Activated B cell treated with CpG ODN at 0.5 μM for 24 hours (primary cell): ENCODE data around the gene MBD3. TPM values are rescaled to one million over a fixed set of nuclear protein-coding genes. Genes with fewer than 3 reads are reported as not detected.

ENCODE experiments used
- ATAC-seq: fragments of 200-7000 bp; cut with Tn5 transposase; one replicate; pipeline ENCODE4 v1.10.0; 2021; ENCODE audit warnings: low read depth, mild to moderate bottlenecking, moderate library complexity
- CTCF ChIA-PET: fragments of 350-600 bp; sonication (Branson Sonifier 250); formaldehyde crosslinking; loops from one replicate; lab custom pipeline; 2021; ENCODE audit warnings: antibody characterized with exemption; lab: Charles Lee
- POLR2A ChIA-PET: fragments of 350-600 bp; sonication (Branson Sonifier 250); formaldehyde crosslinking; loops from one replicate; lab custom pipeline; 2021; ENCODE audit warnings: antibody characterized with exemption; lab: Charles Lee
- DNase-seq: peaks from one replicate; pipeline ENCODE4 v3.0.0; 2022
- H3K27ac Mint-ChIP-seq: one replicate; pipeline ENCODE4 v1.8.0; 2020; ENCODE audit warnings: mixed read lengths
- H3K27me3 Mint-ChIP-seq: one replicate; pipeline ENCODE4 v1.8.0; 2021; ENCODE audit warnings: mixed read lengths
- H3K36me3 Mint-ChIP-seq: one replicate; pipeline ENCODE4 v1.8.0; 2021; ENCODE audit warnings: low read depth, mixed read lengths
- H3K4me1 Mint-ChIP-seq: one replicate; pipeline ENCODE4 v1.8.0; 2021; ENCODE audit warnings: mixed read lengths
- H3K4me3 Mint-ChIP-seq: one replicate; pipeline ENCODE4 v1.8.0; 2020; ENCODE audit warnings: mild to moderate bottlenecking, mixed read lengths
- H3K9me3 Mint-ChIP-seq: one replicate; pipeline ENCODE4 v1.8.0; 2020; ENCODE audit warnings: mixed read lengths
- CTCF ChIP-seq: fragments of 200-600 bp; IDR thresholded peaks from one replicate; pipeline ENCODE4 v1.8.0; 2022; ENCODE audit warnings: antibody characterized with exemption, mild to moderate bottlenecking
- intact Hi-C: fragments of 100-400 bp; cut with micrococcal nuclease; formaldehyde crosslinking; loops from one replicate; pipeline ENCODE4 v1.15.1; 2024
- total RNA-seq: library from RNA; stranded (reverse); gene quantifications from 2 replicates; pipeline ENCODE4 v1.2.3, GENCODE V29; 2022

Gene MBD3
- total RNA-seq, 1 donor from 2014 or later: 96.9 TPM

GRCh38 chr19:1566392-1567115, 26.1 kb downstream of the MBD3 start:
- intact Hi-C loops: no loop called here
- DNase-seq (no peak), ATAC-seq (no peak)
- ChIA-PET CTCF (no interaction called here), POLR2A (no interaction called here)
- no peaks in the 10 kb centered on the region for H3K27me3 Mint-ChIP-seq
- H3K4me3 Mint-ChIP-seq: no peak overlapping the region
- no peak for TF ChIP-seq CTCF
- H3K36me3 Mint-ChIP-seq: no peaks in the 10 kb centered on the region
- peaks cover 5% of the 10 kb centered on the region for H3K4me1 Mint-ChIP-seq
- no peaks in the 10 kb centered on the region for H3K9me3 Mint-ChIP-seq
- no peak overlapping the region for H3K27ac Mint-ChIP-seq

GRCh38 chr19:1563251-1563650, 29.4 kb downstream of the MBD3 start:
- H3K4me1 Mint-ChIP-seq: no peaks in the 10 kb centered on the region
- ChIA-PET CTCF (no interaction called here), POLR2A (interaction anchor here (0.6 kb wide), 1 partner anchor 402 kb away, joined by 3 read pairs; no protein-coding TSS in a partner anchor)
- H3K9me3 Mint-ChIP-seq: no peaks in the 10 kb centered on the region
- no peaks in the 10 kb centered on the region for H3K36me3 Mint-ChIP-seq
- intact Hi-C loops: no loop called here
- no peaks in the 10 kb centered on the region for H3K27me3 Mint-ChIP-seq
- no peak overlapping the region for H3K4me3 Mint-ChIP-seq
- no peak for ATAC-seq
- no peak overlapping the region for H3K27ac Mint-ChIP-seq
- no peak for DNase-seq
- no peak for TF ChIP-seq CTCF

- Mint-ChIP-seq H3K9me3 (no peaks in the 10 kb centered on the region), H3K4me3 (no peak overlapping the region), H3K36me3 (no peaks in the 10 kb centered on the region), H3K27ac (no peak overlapping the region), H3K27me3 (no peaks in the 10 kb centered on the region), H3K4me1 (no peaks in the 10 kb centered on the region)
- ATAC-seq: no peak
- no peak for TF ChIP-seq CTCF
- intact Hi-C loops: no loop called here
- DNase-seq: no peak
- ChIA-PET CTCF (no interaction called here), POLR2A (no interaction called here)
Observed at GRCh38 chr19:1561236-1561842, 31.3 kb downstream of the MBD3 start.

GRCh38 chr19:1560286-1560882, 32.3 kb downstream of the MBD3 start:
- intact Hi-C loops: no loop called here
- ChIA-PET POLR2A (no interaction called here), CTCF (no interaction called here)
- no peak for TF ChIP-seq CTCF
- Mint-ChIP-seq H3K27me3 (no peaks in the 10 kb centered on the region), H3K36me3 (no peaks in the 10 kb centered on the region), H3K4me3 (no peak overlapping the region), H3K4me1 (no peaks in the 10 kb centered on the region), H3K27ac (no peak overlapping the region), H3K9me3 (no peaks in the 10 kb centered on the region)
- no peak for DNase-seq
- no peak for ATAC-seq

- ATAC-seq (no peak), DNase-seq (no peak)
- no peaks in the 10 kb centered on the region for H3K9me3 Mint-ChIP-seq
- no peaks in the 10 kb centered on the region for H3K4me1 Mint-ChIP-seq
- ChIA-PET CTCF (no interaction called here), POLR2A (no interaction called here)
- intact Hi-C loops: no loop called here
- no peak overlapping the region for H3K27ac Mint-ChIP-seq
- H3K4me3 Mint-ChIP-seq: no peak overlapping the region
- TF ChIP-seq CTCF: no peak
- no peaks in the 10 kb centered on the region for H3K36me3 Mint-ChIP-seq
- no peaks in the 10 kb centered on the region for H3K27me3 Mint-ChIP-seq
Observed at GRCh38 chr19:1558552-1558951, 34.1 kb downstream of the MBD3 start.
